Measurements from ENCODE around the gene CAVIN1. TPM values are rescaled to one million over a fixed set of nuclear protein-coding genes. Genes with fewer than 3 reads are reported as not detected.
"Not testable (repeated sequence)": the region's sequence is repeated elsewhere in the genome, so short reads cannot be mapped to it uniquely, and the experiment has no call there.

Gene CAVIN1
- total RNA-seq, 2 experiments from 2014 or later, result 2.5 to 2.9 TPM

DNA sequence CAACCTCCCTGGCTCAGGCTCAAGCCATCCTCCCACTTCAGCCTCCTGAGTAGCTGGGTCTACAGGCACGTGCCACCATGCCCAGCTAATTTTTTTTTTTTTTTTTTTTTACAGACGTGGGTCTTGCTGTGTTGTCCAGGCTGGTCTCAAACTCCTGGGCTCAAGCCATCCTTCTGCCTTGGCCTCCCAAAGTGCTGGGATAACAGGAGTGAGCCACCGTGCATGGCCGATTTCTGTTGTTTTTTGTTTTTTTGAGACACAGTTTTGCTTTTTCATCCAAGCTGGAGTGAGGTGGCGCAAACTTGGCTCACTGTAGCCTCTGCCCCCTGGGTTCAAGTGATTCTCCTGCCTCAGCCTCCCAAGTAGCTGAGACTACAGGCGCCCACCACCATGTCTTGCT lies 31.9 kb upstream of the CAVIN1 start:
- peaks cover 32% of the 10 kb centered on the region for H3K4me1 Mint-ChIP-seq (ENCODE audit: low read depth)
- not testable (repeated sequence) for H3K36me3 Mint-ChIP-seq, H3K27ac Mint-ChIP-seq, H3K9me3 Mint-ChIP-seq, DNase-seq, H3K4me3 Mint-ChIP-seq, H3K27me3 Mint-ChIP-seq
- intact Hi-C loops (cut with micrococcal nuclease), result loop anchor here (5.0 kb wide), 2 partner anchors 38 to 62 kb away; no protein-coding TSS in a partner anchor
- ChIA-PET POLR2A (interaction anchor here (0.6 kb wide), 1 partner anchor 741 kb away, joined by 3 read pairs; no protein-coding TSS in a partner anchor), CTCF (interaction anchor here (1.5 to 2.3 kb wide), 2 partner anchors 14 to 72 kb away, joined by 5 to 10 read pairs; no protein-coding TSS in a partner anchor)

DNA sequence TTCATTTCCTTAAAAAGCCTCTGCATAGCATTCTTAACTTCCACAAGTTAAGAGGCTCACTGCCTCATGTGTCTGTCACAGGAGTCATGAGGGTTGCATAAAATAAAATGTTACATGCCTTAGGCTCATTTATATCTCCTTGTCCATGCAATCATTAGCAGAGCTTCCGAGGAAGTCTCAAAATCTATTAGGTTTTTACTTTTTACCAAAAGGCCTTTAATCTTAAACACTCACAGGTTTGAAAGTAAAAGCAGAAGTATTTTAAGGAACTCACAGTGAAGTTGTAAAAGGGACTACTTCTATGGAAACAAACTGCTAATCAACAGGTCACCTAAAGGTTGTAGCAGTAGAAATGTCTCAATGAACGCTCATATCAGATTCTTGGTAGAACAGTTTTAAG lies 30.4 kb upstream of the CAVIN1 start:
- Mint-ChIP-seq H3K4me1 (ENCODE audit: low read depth) (peaks cover 18% of the 10 kb centered on the region), H3K9me3 (no peaks in the 10 kb centered on the region), H3K27me3 (peaks cover 6% of the 10 kb centered on the region), H3K27ac (no peak overlapping the region), H3K36me3 (no peaks in the 10 kb centered on the region), H3K4me3 (no peak overlapping the region)
- ChIA-PET CTCF (interaction anchor here (1.1 kb wide), 1 partner anchor 25 kb away, joined by 3 read pairs; no protein-coding TSS in a partner anchor), POLR2A (no interaction called here)
- intact Hi-C loops (cut with micrococcal nuclease), result no loop called here
- no peak for DNase-seq

DNA sequence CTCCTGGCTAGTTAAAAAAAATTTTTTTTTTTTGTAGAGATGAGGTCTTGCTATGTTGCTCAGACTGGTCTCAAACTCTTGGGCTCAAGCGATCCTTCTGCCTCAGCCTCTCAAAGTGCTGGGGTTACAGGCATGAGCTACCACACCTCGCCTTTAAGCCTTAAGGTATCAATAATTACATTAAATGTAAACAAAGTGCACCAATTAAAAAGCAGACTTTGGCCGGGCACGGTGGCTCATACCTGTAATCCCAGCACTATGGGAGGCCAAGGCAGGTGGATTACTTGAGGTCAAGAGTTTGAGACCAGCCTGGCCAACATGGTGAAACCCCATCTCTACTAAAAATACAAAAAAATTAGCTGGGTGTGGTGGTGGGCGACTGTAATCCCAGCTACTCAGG lies 28.2 kb upstream of the CAVIN1 start:
- H3K27me3 Mint-ChIP-seq; H3K27ac Mint-ChIP-seq; H3K9me3 Mint-ChIP-seq; H3K4me3 Mint-ChIP-seq; intact Hi-C loops (cut with micrococcal nuclease); H3K36me3 Mint-ChIP-seq; DNase-seq; POLR2A ChIA-PET: not testable (repeated sequence)
- peaks cover 12% of the 10 kb centered on the region for H3K4me1 Mint-ChIP-seq (ENCODE audit: low read depth)
- CTCF ChIA-PET, result interaction anchor here (1.2 kb wide), 1 partner anchor 9 kb away, joined by 3 read pairs; no protein-coding TSS in a partner anchor

DNA sequence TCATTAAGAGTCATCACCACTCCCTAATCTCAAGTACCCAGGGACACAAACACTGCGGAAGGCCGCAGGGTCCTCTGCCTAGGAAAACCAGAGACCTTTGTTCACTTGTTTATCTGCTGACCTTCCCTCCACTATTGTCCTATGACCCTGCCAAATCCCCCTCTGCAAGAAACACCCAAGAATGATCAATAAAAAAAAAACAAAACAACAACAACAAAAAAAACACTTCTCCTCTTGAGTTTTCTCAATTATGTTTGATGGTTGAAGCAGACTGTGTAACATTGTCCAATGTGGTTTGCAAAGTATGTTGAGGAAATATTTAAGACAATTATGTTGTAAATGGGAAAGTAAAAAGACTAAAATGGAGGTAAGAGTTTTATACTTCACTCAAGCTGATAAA lies 26.8 kb upstream of the CAVIN1 start:
- Mint-ChIP-seq H3K4me1 (ENCODE audit: low read depth) (peaks cover 12% of the 10 kb centered on the region), H3K4me3 (peak overlapping the region; percentile 5)
- POLR2A ChIA-PET; H3K9me3 Mint-ChIP-seq; DNase-seq; H3K36me3 Mint-ChIP-seq; CTCF ChIA-PET; H3K27ac Mint-ChIP-seq; H3K27me3 Mint-ChIP-seq; intact Hi-C loops (cut with micrococcal nuclease): not testable (repeated sequence)

DNA sequence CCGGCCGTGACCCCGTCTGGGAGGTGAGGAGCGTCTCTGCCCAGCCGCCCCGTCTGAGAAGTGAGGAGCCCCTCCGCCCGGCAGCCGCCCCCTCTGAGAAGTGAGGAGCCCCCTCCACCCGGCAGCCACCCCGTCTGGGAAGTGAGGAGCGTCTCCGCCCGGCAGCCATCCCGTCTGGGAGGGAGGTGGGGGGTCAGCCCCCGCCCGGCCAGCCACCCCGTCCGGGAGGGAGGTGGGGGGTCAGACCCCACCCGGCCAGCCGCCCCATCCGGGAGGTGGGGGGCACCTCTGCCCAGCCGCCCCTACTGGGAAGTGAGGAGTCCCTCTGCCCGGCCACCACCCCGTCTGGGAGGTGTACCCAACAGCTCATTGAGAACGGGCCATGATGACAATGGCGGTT lies 26.1 kb upstream of the CAVIN1 start:
- CTCF ChIA-PET, POLR2A ChIA-PET: not testable (repeated sequence)

DNA sequence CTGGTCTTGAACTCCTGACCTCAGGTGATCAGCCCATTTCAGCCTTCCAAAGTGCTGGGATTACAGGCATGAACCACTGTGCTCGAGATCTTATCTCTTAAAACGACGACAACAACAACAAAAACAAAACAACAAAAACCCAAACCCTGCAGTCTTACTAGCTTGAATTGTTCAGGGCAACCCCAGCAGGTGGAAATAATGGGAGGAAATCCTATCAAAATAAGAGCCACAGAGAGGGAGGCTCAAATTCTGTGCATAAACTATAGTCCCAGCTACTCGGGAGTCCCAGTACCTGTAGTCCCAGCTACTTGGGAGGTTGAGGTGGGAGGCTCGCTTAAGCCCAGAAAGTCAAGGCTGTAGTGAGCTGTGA lies 19.1 kb upstream of the CAVIN1 start:
- Mint-ChIP-seq H3K27ac (no peak overlapping the region), H3K9me3 (no peaks in the 10 kb centered on the region), H3K36me3 (no peaks in the 10 kb centered on the region), H3K27me3 (peaks cover 4% of the 10 kb centered on the region), H3K4me1 (ENCODE audit: low read depth) (peaks cover 12% of the 10 kb centered on the region), H3K4me3 (no peak overlapping the region)
- ChIA-PET CTCF (interaction anchor here (1.0 to 4.3 kb wide), 7 partner anchors 13 to 106 kb away, joined by 3 to 27 read pairs (median 4); no protein-coding TSS in a partner anchor), POLR2A (no interaction called here)
- no peak for DNase-seq
- intact Hi-C loops (cut with micrococcal nuclease), result no loop called here

More for the DNA sequence above, 26.1 kb upstream of the CAVIN1 start:
- DNase-seq; H3K4me3 Mint-ChIP-seq; intact Hi-C loops (cut with micrococcal nuclease); H3K36me3 Mint-ChIP-seq; H3K27ac Mint-ChIP-seq; H3K27me3 Mint-ChIP-seq; H3K9me3 Mint-ChIP-seq: not testable (repeated sequence)
- peaks cover 12% of the 10 kb centered on the region for H3K4me1 Mint-ChIP-seq (ENCODE audit: low read depth)

DNA sequence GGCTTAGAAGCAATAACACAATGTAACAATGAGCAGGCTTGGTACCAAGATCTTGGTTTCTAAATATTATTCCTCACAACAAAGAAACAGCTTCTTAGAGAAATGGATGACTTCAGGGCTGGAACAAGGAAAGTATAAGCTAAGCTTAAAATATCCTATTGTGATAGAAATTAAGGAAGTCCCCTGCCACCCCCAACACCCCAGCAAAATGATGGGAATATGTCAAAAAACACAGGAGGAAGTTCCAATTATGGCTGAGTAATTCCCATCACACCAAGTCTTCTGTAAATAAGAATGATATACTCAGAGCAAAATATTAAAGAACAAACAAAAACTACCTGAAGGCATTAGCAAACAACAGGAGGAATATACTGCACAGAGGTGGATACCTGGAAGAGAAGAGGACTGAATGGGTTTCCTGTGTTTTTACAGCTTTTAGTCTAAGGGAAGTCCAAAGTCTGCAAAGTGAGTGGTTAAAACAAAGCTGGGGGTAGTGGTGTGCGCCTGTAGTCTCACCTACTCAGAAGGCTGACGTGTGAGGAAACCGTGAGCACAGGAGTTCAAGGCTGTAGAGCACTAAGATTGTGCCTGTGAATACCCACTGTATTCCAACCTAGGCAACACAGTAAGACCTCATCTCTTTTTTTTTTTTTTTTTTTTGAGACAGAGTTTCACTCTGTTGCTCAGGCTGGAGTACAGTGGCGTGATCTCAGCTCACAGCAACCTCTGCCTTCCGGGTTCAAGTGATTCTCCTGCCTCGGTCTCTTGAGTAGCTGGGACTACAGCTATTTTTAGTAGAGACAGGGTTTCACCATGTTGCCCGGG lies 18.5 kb upstream of the CAVIN1 start:
- H3K4me1 Mint-ChIP-seq (ENCODE audit: low read depth), result peaks cover 8% of the 10 kb centered on the region
- H3K27me3 Mint-ChIP-seq, result peaks cover 4% of the 10 kb centered on the region
- no peak for DNase-seq
- intact Hi-C loops (cut with micrococcal nuclease), result no loop called here
- no peak overlapping the region for H3K27ac Mint-ChIP-seq
- CTCF ChIA-PET, result interaction anchor here (1.0 to 4.3 kb wide), 13 partner anchors 12 to 120 kb away, joined by 3 to 27 read pairs (median 4); no protein-coding TSS in a partner anchor
- POLR2A ChIA-PET, result no interaction called here
- no peaks in the 10 kb centered on the region for H3K36me3 Mint-ChIP-seq
- H3K4me3 Mint-ChIP-seq, result no peak overlapping the region
- H3K9me3 Mint-ChIP-seq, result no peaks in the 10 kb centered on the region

DNA sequence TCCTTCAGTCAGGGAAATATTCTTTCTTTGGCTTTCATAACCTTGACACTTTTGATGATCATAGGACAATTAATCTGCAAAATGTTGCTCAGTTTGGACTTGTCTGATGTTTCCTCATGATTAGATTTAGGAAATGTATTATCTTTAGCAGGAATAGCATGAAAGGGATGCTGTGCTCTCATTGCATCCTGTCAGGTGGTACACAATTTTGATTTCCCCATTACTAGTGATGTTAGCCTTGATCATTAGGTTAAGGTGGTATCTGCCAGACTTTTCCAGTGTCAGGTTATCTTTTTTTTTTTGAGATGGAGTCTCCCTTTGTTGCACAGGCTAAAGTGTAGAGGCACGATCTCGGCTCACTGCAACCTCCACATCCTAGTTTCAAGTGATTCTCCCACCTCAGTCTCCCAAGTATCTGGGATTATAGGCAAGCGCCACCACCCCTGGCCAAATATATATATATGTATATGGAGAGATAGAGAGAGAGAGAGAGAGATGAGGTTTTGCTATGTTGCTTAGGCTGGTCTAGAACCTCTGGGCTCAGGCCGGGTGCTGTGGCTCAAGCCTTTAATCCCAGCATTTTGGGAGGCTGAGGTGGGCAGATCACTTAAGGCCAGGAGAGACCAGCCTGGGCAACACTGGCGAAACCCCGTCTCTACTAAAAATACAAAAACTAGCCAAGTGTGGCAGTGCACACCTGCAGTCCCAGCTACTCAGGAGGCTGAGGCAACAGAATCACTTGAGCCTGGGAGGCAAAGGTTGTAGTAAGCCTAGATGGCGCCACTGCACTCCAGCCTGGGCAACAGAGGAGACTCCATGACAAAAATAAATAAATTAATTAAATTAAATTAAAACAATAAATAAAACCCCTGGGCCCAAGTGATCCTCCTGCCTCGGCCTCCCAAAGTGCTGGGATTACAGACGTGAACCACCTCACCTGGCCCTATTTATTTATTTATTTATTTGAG lies 15.8 kb upstream of the CAVIN1 start:
- intact Hi-C loops (cut with micrococcal nuclease), result no loop called here
- POLR2A ChIA-PET, result no interaction called here
- peaks cover 3% of the 10 kb centered on the region for H3K4me1 Mint-ChIP-seq (ENCODE audit: low read depth)

DNA sequence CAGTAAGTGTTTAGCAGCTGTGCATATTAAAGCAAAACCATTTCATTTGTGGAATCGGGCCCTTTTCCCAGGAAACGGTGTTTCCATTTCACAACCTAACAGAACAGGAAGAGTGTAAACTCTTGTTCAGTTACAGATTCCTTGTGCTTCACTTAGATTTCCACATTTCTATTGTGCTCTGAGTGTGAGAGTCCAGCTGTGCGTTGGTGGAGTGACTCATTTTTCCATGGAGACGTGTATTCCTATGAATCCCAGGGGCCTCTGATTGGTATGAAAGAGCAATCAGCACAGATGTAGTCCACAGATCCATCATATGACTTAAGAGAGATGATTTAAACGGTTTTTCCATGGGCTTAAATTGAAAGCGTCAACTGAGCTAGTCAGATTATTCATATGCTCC lies 13.3 kb upstream of the CAVIN1 start:
- DNase-seq, result no peak
- no peaks in the 10 kb centered on the region for H3K9me3 Mint-ChIP-seq
- no peaks in the 10 kb centered on the region for H3K27me3 Mint-ChIP-seq
- intact Hi-C loops (cut with micrococcal nuclease), result no loop called here
- no peak overlapping the region for H3K27ac Mint-ChIP-seq
- no peaks in the 10 kb centered on the region for H3K36me3 Mint-ChIP-seq
- POLR2A ChIA-PET, result no interaction called here
- CTCF ChIA-PET, result interaction anchor here (0.6 to 1.9 kb wide), 5 partner anchors 13 to 94 kb away, joined by 3 to 6 read pairs (median 3); partner anchors contain the start of gene CAVIN1
- H3K4me1 Mint-ChIP-seq (ENCODE audit: low read depth), result no peaks in the 10 kb centered on the region
- H3K4me3 Mint-ChIP-seq, result no peak overlapping the region

More for the DNA sequence above, 15.8 kb upstream of the CAVIN1 start:
- Mint-ChIP-seq H3K9me3 (no peaks in the 10 kb centered on the region), H3K36me3 (no peaks in the 10 kb centered on the region), H3K27me3 (peaks cover 2% of the 10 kb centered on the region), H3K4me3 (no peak overlapping the region), H3K27ac (no peak overlapping the region)
- DNase-seq, result peak; percentile 57
- CTCF ChIA-PET, result interaction anchor here (0.6 to 4.3 kb wide), 8 partner anchors 9 to 84 kb away, joined by 3 to 27 read pairs (median 4); no protein-coding TSS in a partner anchor

DNA sequence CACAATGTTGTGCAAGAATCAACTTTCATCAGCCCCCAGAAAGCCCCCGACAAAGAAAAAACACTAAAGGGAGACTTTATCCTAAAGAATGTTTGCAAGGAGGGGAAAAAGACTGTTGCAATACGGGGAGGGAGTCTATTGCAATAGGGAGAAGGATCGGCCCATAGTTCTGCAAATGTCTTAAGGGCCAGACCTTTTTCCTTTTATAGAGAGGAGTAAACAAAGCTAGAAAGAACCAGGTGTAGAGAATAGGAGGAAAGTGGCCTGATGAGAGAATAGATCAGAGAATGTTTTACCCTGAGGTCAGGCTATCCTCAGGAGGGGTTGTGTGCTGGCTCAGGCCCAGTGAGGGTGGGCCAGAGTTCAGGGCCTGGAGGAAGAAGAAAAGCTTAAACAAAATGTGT lies 8.7 kb upstream of the CAVIN1 start:
- Mint-ChIP-seq H3K4me3 (no peak overlapping the region), H3K27ac (no peak overlapping the region), H3K9me3 (no peaks in the 10 kb centered on the region), H3K36me3 (no peaks in the 10 kb centered on the region), H3K4me1 (ENCODE audit: low read depth) (no peaks in the 10 kb centered on the region), H3K27me3 (no peaks in the 10 kb centered on the region)
- CTCF ChIA-PET, result interaction anchor here (0.7 to 4.7 kb wide), 5 partner anchors 9 to 96 kb away, joined by 3 to 29 read pairs (median 3); partner anchors contain the start of gene CAVIN1
- no peak for DNase-seq
- POLR2A ChIA-PET, result interaction anchor here (0.6 kb wide), 1 partner anchor 93 kb away, joined by 3 read pairs; no protein-coding TSS in a partner anchor
- intact Hi-C loops (cut with micrococcal nuclease), result no loop called here

DNA sequence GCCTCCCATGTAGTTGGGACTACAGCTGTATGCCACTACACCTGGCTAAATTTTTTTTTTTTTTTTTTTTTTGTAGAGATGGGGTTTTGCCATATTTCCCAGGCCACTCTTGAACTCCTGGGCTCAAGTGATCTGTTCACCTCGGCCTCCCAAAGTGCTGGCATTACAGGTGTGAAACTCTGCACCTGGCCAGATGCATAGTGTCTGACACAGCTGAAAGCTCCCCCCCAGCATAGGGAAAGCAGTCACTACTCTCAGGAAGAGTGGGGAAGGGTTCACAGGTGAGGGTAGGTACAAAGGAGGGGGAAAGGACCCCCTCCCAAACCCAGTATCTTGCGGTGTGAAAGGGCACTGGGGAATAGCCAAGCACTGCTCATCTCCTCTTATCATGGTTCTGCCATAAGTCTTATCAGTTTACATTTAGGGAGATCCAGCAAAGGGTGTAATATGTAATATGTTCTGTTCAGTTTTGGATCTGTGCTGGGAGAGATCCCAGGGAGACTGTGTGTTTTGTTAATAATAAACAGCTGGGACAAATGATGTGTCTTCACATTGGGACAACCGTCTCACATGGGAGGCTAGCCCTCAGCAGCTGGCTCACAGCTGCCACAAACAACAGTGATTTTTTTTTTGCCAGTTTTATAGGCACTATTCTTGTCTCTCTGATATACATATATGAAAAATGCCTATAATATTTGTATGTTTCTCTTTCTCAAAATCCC lies 6.8 kb upstream of the CAVIN1 start:
- H3K4me1 Mint-ChIP-seq (ENCODE audit: low read depth), result no peaks in the 10 kb centered on the region
- ChIA-PET CTCF (interaction anchor here (0.6 to 4.7 kb wide), 6 partner anchors 11 to 98 kb away, joined by 3 to 29 read pairs (median 6); no protein-coding TSS in a partner anchor), POLR2A (interaction anchor here (0.7 kb wide), 1 partner anchor 78 kb away, joined by 4 read pairs; no protein-coding TSS in a partner anchor)
- DNase-seq, result no peak
- H3K27ac Mint-ChIP-seq, result no peak overlapping the region
- no peaks in the 10 kb centered on the region for H3K36me3 Mint-ChIP-seq
- no peaks in the 10 kb centered on the region for H3K9me3 Mint-ChIP-seq
- intact Hi-C loops (cut with micrococcal nuclease), result loop anchor here (2.0 kb wide), 1 partner anchor 87 kb away; no protein-coding TSS in a partner anchor
- peaks cover 4% of the 10 kb centered on the region for H3K27me3 Mint-ChIP-seq
- H3K4me3 Mint-ChIP-seq, result no peak overlapping the region

All from activated CD4-positive, alpha-beta memory T cell treated with anti-CD3 and anti-CD28 coated beads for 36 hours (primary cell).